Cardiac fibroblast (primary cell): Measurements from ENCODE around the gene LAMB2.
A peak's percentile ranks its signal among the peaks of the same experiment; 100 is the strongest.

ENCODE experiments used
- DNase-seq, 2 donors: peaks; one replicate each; pipeline versions ENCODE4 v3.0.0 to v3.0.0-alpha.2; 2010; ENCODE audit warnings: low read depth in 2 of 2
- H3K4me3 ChIP-seq, 2 donors: replicated peaks in 1 of 2; 1 replicate in 1 of 2; 2 replicates in 1 of 2; pipeline ENCODE4 v1.5.1; 2011; ENCODE audit warnings: low read depth in 2 of 2, low read length in 2 of 2, mild to moderate bottlenecking in 2 of 2, moderate library complexity in 1 of 2
- CTCF ChIP-seq: IDR thresholded peaks from one replicate; pipeline ENCODE4 v1.5.1; 2011; ENCODE audit warnings: low read depth, mild to moderate bottlenecking, low read length, inconsistent platforms

Gene LAMB2

GRCh38 chr3:49158792-49159191 lies 25.9 kb upstream of the LAMB2 start:
- no peak for TF ChIP-seq CTCF
- no peak for DNase-seq
- no peak overlapping the region for H3K4me3 ChIP-seq

GRCh38 chr3:49158103-49158709 lies 25.4 kb upstream of the LAMB2 start:
- TF ChIP-seq CTCF = peak; percentile 32
- DNase-seq = peak in 1 of 2 donors; percentile 25
- H3K4me3 ChIP-seq = no peak overlapping the region

GRCh38 chr3:49157289-49157688 lies 24.4 kb upstream of the LAMB2 start:
- no peak for TF ChIP-seq CTCF

GRCh38 chr3:49153349-49153912 lies 20.6 kb upstream of the LAMB2 start:
- no peak for TF ChIP-seq CTCF
- H3K4me3 ChIP-seq = no peak overlapping the region
- no peak for DNase-seq

More at GRCh38 chr3:49157289-49157688, 24.4 kb upstream of the LAMB2 start:
- no peak overlapping the region for H3K4me3 ChIP-seq
- DNase-seq = no peak

- no peak for DNase-seq
- no peak for TF ChIP-seq CTCF
- no peak overlapping the region for H3K4me3 ChIP-seq
These were observed 18.8 kb upstream of the LAMB2 start for GRCh38 chr3:49151610-49152009.

- no peak for TF ChIP-seq CTCF
- H3K4me3 ChIP-seq = no peak overlapping the region
- DNase-seq = no peak
These were observed 15.3 kb upstream of the LAMB2 start for GRCh38 chr3:49148159-49148558.

- no peak for TF ChIP-seq CTCF
- no peak overlapping the region for H3K4me3 ChIP-seq
- no peak for DNase-seq
These were observed 7.2 kb upstream of the LAMB2 start for GRCh38 chr3:49140080-49140479.
